ENCODE data around the gene PDE5A.
"Not testable (repeated sequence)": the region's sequence is repeated elsewhere in the genome, so short reads cannot be mapped to it uniquely, and the experiment has no call there.

PDE5A gene

GRCh38 chr4:119628281-119629141, at the start of gene PDE5A:
PDE5A (minus strand) TSS chr4:119628804; CDS start chr4:119628671, 133 bp downstream.
- DNase-seq, result peak; percentile 55 to 79

- no peak for DNase-seq
Observed at GRCh38 chr4:119676101-119676500, 47.5 kb upstream of the PDE5A start.

GRCh38 chr4:119675391-119675790, 46.8 kb upstream of the PDE5A start:
- no peak for DNase-seq

GRCh38 chr4:119672938-119673337, 44.3 kb upstream of the PDE5A start:
- DNase-seq, result no peak

GRCh38 chr4:119672086-119672485, 43.5 kb upstream of the PDE5A start:
- DNase-seq, result no peak

DNA sequence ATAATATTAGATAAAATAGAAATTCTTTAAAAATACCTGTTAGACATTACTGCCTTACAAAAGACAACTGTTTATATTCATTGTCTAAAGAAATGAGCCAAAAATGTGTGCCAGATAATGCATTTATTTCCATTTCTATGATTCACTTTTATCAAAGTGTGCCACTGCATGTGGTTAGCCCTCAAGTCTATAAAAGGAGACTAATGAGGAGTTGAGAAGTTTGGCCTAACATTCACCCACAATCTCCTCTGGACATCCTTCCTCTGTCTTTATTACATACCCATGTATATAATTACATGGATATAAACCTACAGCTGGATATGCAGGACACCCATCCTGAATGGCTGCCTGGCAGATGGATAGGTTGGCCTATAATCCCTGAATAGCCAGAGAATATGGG, 42.6 kb upstream of the PDE5A start:
- no peak for DNase-seq

GRCh38 chr4:119667802-119668201, 39.2 kb upstream of the PDE5A start:
- DNase-seq, result no peak

DNA sequence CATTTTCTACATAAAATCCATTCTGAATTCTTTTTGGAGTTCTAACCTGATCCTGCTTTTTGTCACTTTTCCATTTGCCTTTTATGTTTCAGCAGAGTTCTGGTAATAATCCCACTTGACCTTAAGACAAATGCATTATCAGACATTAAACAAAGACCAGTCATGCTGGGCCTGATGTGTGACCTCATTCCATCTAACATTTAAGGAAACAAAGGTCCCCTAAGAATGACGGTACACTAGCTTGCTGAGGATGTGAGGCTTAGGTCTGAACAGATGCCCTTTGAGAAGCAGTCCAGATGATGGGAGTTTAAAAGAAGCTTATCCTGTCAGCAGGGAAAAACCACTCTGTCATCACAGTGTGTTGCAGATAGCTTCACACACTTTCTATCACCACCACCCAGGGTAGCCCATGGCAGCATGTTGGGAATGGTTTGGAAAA, 38.1 kb upstream of the PDE5A start:
- DNase-seq, result no peak

DNA sequence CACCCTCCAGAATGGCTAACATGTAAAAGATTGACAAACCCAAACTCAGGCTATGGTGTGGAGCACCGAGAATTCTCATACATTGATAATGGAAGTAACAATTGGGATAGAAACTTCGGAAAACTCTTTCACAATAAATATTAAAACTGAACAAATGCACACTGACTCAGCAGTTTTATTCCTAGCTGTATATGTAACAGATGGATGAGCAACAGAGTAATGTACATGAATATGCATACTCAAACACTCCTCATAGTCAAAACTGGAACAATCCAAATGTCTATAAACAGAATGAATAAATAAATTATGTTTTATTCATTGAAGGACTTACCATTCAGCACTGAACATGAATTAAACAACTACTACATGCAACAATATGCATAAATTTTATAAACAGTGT, 37.1 kb upstream of the PDE5A start:
- DNase-seq, result no peak

- DNase-seq, result no peak
Observed at GRCh38 chr4:119664168-119664907, 35.7 kb upstream of the PDE5A start.

GRCh38 chr4:119663160-119663788, 34.7 kb upstream of the PDE5A start:
- DNase-seq, result no peak

DNA sequence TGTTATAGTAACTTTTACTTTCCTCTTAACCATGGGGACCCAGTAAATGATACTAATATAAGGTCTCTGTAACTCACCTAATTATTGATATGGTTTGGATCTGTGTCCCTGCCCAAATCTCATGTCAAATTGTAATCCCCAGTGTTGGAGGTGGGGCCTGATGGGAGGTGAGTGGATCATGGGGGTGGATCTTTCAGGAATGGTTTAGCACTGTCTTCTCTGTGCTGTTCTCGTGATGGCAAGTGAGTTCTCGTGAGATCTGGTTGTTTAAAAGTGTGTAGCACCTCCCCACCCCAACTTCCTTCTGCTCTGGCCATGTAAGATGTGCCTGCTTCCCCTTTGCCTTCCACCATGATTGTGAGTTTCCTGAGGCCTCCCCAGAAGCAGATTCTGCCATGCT, 34.0 kb upstream of the PDE5A start:
- not testable (repeated sequence) for DNase-seq

GRCh38 chr4:119661231-119661630, 32.6 kb upstream of the PDE5A start:
- no peak for DNase-seq

DNA sequence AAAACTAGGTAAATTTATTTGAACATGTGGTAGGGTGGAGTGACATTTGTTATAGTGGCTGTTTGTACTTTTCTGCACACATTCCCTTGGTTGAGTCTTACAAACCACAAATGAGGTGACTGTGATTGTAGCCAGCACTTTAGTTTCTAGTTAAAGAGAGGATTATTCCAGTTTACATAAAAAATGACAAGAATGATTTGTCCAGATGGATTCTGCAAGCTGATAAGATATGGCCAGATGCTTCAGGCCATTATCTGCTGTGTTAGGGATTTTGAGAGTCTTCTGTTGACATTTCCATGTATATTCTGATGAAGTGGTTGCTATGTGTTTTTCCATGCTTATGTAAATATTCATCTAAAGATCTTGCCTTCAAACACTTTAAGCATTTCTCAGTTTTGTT, 31.0 kb upstream of the PDE5A start:
- no peak for DNase-seq

- DNase-seq, result no peak
Observed at GRCh38 chr4:119657111-119657611, 28.6 kb upstream of the PDE5A start.

- no peak for DNase-seq
Observed at GRCh38 chr4:119656342-119656741, 27.7 kb upstream of the PDE5A start.

DNA sequence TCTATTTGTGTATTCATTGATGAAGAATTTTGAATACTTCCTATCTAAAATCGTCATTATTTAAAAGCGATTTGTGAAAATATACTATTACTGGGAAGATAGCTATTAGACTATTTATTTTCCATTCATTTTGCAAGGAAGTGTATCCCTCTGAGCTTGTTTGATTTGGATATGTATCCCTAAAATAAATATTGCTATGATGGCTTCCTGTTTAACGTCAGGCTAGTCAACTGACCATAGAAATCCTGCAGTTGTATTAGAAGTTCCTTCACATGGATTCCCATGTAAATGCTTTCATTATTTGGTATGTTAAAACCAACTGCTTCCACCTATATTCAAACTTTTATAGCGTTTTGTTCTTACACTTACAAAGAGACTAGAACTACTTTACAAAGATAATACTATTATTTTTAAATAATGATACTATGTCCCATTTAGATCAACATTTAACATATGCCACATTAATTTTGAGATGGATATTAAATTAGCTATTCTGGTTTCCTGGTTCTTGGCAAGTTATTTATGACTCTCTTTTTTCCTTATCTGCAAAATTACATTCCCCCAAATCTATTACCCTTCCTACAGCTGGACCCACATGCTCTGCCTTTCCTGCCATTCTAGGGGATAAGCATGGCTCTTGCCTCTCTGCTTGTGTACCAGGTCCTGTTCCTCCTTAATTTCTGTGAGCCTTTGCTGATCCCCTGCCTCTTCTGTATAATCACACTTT, 26.7 kb upstream of the PDE5A start:
- no peak for DNase-seq

- no peak for DNase-seq
Observed at GRCh38 chr4:119653990-119654389, 25.4 kb upstream of the PDE5A start.

GRCh38 chr4:119652998-119653397, 24.4 kb upstream of the PDE5A start:
- DNase-seq, result no peak

GRCh38 chr4:119648398-119648797, 19.8 kb upstream of the PDE5A start:
- no peak for DNase-seq

- no peak for DNase-seq
Observed at GRCh38 chr4:119647558-119647957, 19.0 kb upstream of the PDE5A start.

DNA sequence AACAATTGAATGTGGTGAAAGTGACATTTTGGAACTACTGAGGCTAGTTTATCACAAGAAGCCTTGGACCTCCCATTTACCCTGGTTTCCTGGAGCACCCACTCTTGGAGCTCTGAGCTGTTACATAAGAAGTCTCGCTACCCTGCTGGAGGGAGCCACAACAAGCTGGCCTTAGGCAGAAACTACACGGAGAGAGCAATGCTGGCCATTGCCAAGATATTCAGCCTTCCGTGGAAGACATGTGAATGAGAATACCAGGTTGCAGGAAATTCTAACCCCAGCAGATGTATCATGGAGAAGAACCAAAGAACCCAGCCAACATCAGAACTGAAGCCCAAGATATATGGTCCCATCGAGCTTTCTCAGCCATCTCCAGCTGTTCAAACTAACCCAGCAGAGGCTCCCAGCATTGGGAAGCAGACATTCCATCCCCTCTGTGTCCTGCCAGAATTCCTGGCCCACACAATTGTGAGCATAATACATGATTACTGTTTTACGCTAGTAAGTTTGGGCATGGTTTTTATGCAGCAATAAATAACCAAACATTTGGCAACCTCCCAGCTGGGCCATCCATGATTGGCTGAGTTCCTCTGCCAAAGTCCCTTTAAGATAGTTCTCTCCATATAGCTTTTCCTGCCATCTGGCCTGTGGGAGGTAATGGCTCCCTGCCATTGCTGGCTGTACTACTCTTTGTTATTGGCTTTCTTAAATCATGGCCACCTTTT, 17.9 kb upstream of the PDE5A start:
- no peak for DNase-seq
